PC-9 (cell line): ENCODE measurements around the gene CALCB. TPM values are rescaled to one million over a fixed set of nuclear protein-coding genes. Genes with fewer than 3 reads are reported as not detected.

ENCODE experiments used
- BruUV-seq: library from RNA; stranded (reverse); fragments of 400-500 nt; replicated peaks from 2 replicates; lab custom pipeline; 2021; lab: Mats Ljungman, UMichigan
- CTCF ChIA-PET: fragments of 300-600 bp; sonication (Branson Sonifier 250); formaldehyde crosslinking; loops from one replicate; lab custom pipeline; 2022; ENCODE audit warnings: antibody characterized with exemption; lab: Charles Lee
- POLR2A ChIA-PET: fragments of 300-600 bp; sonication (Branson Sonifier 250); formaldehyde crosslinking; loops from one replicate; lab custom pipeline; 2022; ENCODE audit warnings: antibody characterized with exemption; ENCODE audit not compliant: unreplicated experiment; lab: Charles Lee
- DNase-seq, 2 experiments: peaks; one replicate each; pipeline versions ENCODE4 v3.0.0 to v3.0.0-alpha.2; 2015 to 2022; ENCODE audit warnings: mixed read lengths in 1 of 2
- H2AFZ ChIP-seq: fragments of 200-600 bp; sonication (generic); 2 replicates; pipeline ENCODE4 v1.8.1; 2017; ENCODE audit warnings: antibody characterized with exemption
- H3F3A ChIP-seq: fragments of 200-600 bp; sonication (generic); 2 replicates; pipeline ENCODE4 v1.8.1; 2017; ENCODE audit warnings: antibody characterized with exemption, mild to moderate bottlenecking, low read depth; ENCODE audit not compliant: insufficient read depth
- H3K27ac ChIP-seq: fragments of 200-600 bp; sonication (generic); 2 replicates; pipeline ENCODE4 v1.6.1; 2016; ENCODE audit warnings: mixed run types
- H3K27me3 ChIP-seq: fragments of 200-600 bp; sonication (generic); 2 replicates; pipeline ENCODE4 v1.6.1; 2016; ENCODE audit warnings: low read depth, mixed run types; ENCODE audit not compliant: insufficient read depth
- H3K36me3 ChIP-seq: fragments of 200-600 bp; sonication (generic); 2 replicates; pipeline ENCODE4 v1.6.1; 2016; ENCODE audit warnings: low read depth, mixed run types
- H3K4me1 ChIP-seq: fragments of 200-600 bp; sonication (generic); replicated peaks from 2 replicates; pipeline ENCODE4 v1.6.1; 2016; ENCODE audit warnings: mixed run types; ENCODE audit not compliant: insufficient read depth
- H3K4me2 ChIP-seq: fragments of 200-600 bp; sonication (generic); 2 replicates; pipeline ENCODE4 v1.6.1; 2017; ENCODE audit warnings: mixed run types
- H3K4me3 ChIP-seq: fragments of 200-600 bp; sonication (generic); 2 replicates; pipeline ENCODE4 v1.6.1; 2016; ENCODE audit warnings: mixed run types
- H3K79me2 ChIP-seq: fragments of 200-600 bp; sonication (generic); 2 replicates; pipeline ENCODE4 v1.6.1; 2017; ENCODE audit warnings: low read depth, mixed run types
- H3K9me2 ChIP-seq: fragments of 200-600 bp; sonication (generic); 2 replicates; pipeline ENCODE4 v1.8.1; 2017; ENCODE audit warnings: mild to moderate bottlenecking; ENCODE audit not compliant: insufficient read depth
- H3K9me3 ChIP-seq: fragments of 200-600 bp; sonication (generic); 2 replicates; pipeline ENCODE4 v1.8.1; 2016; ENCODE audit warnings: low read depth; ENCODE audit not compliant: insufficient read depth
- H4K20me1 ChIP-seq: fragments of 200-600 bp; sonication (generic); 2 replicates; pipeline ENCODE4 v1.8.1; 2017; ENCODE audit not compliant: insufficient read depth
- EZH2 ChIP-seq: fragments of 200-600 bp; sonication (generic); IDR thresholded peaks from 2 replicates; pipeline ENCODE4 v1.8.0; 2017; ENCODE audit warnings: antibody characterized with exemption, low read depth
- intact Hi-C: fragments of 100-400 bp; cut with micrococcal nuclease; formaldehyde crosslinking; loops from one replicate; pipeline ENCODE4 v1.10.0; 2022; ENCODE audit not compliant: unreplicated experiment
- total RNA-seq: library from RNA; stranded (reverse); gene quantifications from 2 replicates; pipeline ENCODE4 v1.2.3, GENCODE V29; 2021
- TF ChIP-seq, protein P1 (sequence below): fragments of 200-600 bp; sonication (generic); conservative IDR thresholded peaks from 2 replicates; pipeline ENCODE4 v1.6.1; 2017; ENCODE audit warnings: mixed run types, antibody characterized with exemption, mild to moderate bottlenecking, moderate library complexity

CALCB gene
- total RNA-seq, 1 experiment from 2014 or later, result not detected

DNA sequence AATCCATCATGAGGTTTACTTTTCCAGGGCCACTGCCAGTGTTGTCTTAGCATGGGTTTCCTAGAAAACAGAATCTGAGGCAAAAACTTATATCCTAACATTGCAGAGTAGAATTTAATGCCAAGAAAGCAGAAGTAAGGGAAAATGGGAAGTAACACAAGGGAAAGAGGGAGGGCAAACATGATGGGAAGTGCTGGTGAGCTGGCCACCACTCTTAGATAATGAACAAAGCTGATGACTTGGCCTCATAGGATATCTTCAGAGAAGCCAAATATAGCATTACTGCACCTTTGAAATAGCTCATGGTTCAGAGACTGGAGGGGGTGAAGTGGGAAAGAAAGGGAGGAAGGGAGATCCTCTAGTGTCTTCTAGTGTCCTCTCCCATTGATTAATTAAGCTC lies 24.8 kb upstream of the CALCB start:
- intact Hi-C loops, result no loop called here
- Histone ChIP-seq H3K27ac (no peak overlapping the region), H4K20me1 (no peaks in the 10 kb centered on the region), H2AFZ (no peak overlapping the region), H3K9me2 (no peaks in the 10 kb centered on the region), H3K36me3 (no peaks in the 10 kb centered on the region), H3K4me3 (no peak overlapping the region), H3K4me2 (no peak overlapping the region), H3F3A (no peaks in the 10 kb centered on the region), H3K79me2 (no peaks in the 10 kb centered on the region), H3K9me3 (no peaks in the 10 kb centered on the region), H3K4me1 (peaks cover 11% of the 10 kb centered on the region), H3K27me3 (no peaks in the 10 kb centered on the region)
- no TSS peak for BruUV-seq
- ChIA-PET CTCF (no interaction called here), POLR2A (no interaction called here)
- no peak for DNase-seq
- TF ChIP-seq, protein P1, sequence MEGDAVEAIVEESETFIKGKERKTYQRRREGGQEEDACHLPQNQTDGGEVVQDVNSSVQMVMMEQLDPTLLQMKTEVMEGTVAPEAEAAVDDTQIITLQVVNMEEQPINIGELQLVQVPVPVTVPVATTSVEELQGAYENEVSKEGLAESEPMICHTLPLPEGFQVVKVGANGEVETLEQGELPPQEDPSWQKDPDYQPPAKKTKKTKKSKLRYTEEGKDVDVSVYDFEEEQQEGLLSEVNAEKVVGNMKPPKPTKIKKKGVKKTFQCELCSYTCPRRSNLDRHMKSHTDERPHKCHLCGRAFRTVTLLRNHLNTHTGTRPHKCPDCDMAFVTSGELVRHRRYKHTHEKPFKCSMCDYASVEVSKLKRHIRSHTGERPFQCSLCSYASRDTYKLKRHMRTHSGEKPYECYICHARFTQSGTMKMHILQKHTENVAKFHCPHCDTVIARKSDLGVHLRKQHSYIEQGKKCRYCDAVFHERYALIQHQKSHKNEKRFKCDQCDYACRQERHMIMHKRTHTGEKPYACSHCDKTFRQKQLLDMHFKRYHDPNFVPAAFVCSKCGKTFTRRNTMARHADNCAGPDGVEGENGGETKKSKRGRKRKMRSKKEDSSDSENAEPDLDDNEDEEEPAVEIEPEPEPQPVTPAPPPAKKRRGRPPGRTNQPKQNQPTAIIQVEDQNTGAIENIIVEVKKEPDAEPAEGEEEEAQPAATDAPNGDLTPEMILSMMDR, result no peak
- no peak for TF ChIP-seq EZH2

DNA sequence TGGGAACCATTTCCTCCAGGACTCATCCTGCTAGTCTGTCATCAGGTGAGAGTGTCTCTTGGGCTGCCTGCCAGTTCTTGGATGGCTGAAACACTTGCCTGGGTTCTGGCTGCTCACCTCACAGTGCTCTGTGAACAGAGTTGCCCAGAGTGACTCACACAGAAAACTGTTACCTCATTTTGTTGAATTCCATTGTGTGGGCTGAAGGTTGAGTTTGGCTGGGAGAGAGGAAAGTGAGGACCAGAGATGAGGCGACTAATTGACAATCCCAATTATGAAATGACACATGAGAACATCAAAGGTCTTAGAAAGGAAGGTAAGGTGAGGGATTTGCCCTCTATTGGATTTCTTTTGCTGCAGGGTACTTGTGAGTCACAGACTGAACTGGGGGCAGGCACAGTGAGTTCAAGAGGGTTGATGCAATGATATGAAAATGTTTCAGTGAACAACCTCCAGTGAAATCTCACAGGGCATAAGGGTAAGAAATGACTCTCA lies 20.2 kb upstream of the CALCB start:
- H3K4me2 ChIP-seq, result peak overlapping the region; percentile 28
- TF ChIP-seq, protein P1, result no peak
- no peak for TF ChIP-seq EZH2
- peaks cover 14% of the 10 kb centered on the region for H3K4me1 ChIP-seq
- no peaks in the 10 kb centered on the region for H4K20me1 ChIP-seq
- no peaks in the 10 kb centered on the region for H3K9me2 ChIP-seq
- BruUV-seq, result no TSS peak
- DNase-seq, result no peak
- no peaks in the 10 kb centered on the region for H3K27me3 ChIP-seq
- ChIA-PET CTCF (no interaction called here), POLR2A (no interaction called here)
- no peaks in the 10 kb centered on the region for H3F3A ChIP-seq
- peak overlapping the region; percentile 77 for H3K27ac ChIP-seq
- H3K9me3 ChIP-seq, result no peaks in the 10 kb centered on the region
- H3K79me2 ChIP-seq, result no peaks in the 10 kb centered on the region
- H3K36me3 ChIP-seq, result no peaks in the 10 kb centered on the region
- H3K4me3 ChIP-seq, result no peak overlapping the region
- intact Hi-C loops, result no loop called here
- peak overlapping the region; percentile 52; the same call in 1 of the 2 replicates for H2AFZ ChIP-seq

DNA sequence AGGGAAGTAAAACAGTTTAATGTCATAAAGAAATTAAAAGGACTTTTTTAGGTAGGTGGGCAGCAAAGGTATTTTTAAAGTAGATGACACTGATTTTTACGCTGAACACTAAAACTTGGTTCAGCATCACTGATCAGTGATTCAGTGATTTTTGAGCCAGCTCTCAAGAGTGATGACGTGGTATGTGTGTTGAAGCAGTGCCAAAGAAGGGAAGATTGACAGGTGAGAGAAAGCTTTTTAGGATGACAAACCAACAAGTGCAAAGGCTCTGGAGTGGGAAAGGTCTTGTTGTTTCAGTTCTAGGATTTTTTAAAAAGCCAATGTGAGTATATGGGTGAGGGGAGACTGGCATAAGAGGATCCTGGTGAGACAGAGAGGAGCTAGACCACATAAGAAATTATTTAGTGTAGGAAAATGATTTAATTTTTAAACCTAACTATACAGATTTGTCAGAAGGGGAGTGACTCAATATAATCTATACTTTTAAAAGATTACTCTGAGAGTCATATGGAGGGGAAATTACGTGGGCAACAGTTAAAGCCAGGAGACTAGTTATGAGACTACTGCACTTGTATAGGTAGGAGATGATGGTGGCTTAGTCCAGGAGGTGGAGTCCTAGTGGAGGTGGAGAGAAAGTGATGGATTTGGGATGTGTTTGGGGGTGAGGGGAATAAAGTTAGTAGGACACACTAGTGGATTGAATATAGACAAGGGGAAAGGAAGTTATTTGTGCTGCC lies 17.6 kb upstream of the CALCB start:
- no peak for DNase-seq
- no TSS peak for BruUV-seq
- Histone ChIP-seq H3K27ac (no peak overlapping the region), H3K36me3 (no peaks in the 10 kb centered on the region), H3K9me3 (no peaks in the 10 kb centered on the region), H3F3A (no peaks in the 10 kb centered on the region), H3K9me2 (no peaks in the 10 kb centered on the region), H3K4me3 (no peak overlapping the region), H2AFZ (no peak overlapping the region), H4K20me1 (no peaks in the 10 kb centered on the region), H3K79me2 (no peaks in the 10 kb centered on the region), H3K27me3 (no peaks in the 10 kb centered on the region), H3K4me1 (peaks cover 14% of the 10 kb centered on the region), H3K4me2 (no peak overlapping the region)
- ChIA-PET POLR2A (no interaction called here), CTCF (no interaction called here)
- TF ChIP-seq, protein P1, result no peak
- TF ChIP-seq EZH2, result no peak
- intact Hi-C loops, result no loop called here
